ENCODE data around the gene CHRNA1.

Gene CHRNA1

GRCh38 chr2:174805803-174806202 is 41.5 kb upstream of the CHRNA1 start:
- no peak overlapping the region for H3K4me2 ChIP-seq (ENCODE audit: low read length)
- H3K9me2 ChIP-seq (replicated peaks; ENCODE audit: control insufficient read depth, low read length): no peaks in the 10 kb centered on the region
- no peaks in the 10 kb centered on the region for H3K36me3 ChIP-seq (ENCODE audit: control insufficient read depth, low read length)
- no peaks in the 10 kb centered on the region for H3F3A ChIP-seq (ENCODE audit: control insufficient read depth, insufficient read depth)
- no peak for TF ChIP-seq CTCF (IDR thresholded peaks at IDR 0.05; ENCODE audit: low read depth, low read length, poor library complexity, severe bottlenecking)
- no peaks in the 10 kb centered on the region for H3K4me1 ChIP-seq (ENCODE audit: control insufficient read depth, low read length)
- H3K27me3 ChIP-seq (ENCODE audit: control insufficient read depth, low read length): no peaks in the 10 kb centered on the region; the same call in 1 of the 2 replicates
- H3K4me3 ChIP-seq (ENCODE audit: low read length): no peak overlapping the region
- no peaks in the 10 kb centered on the region for H3K79me2 ChIP-seq (ENCODE audit: control insufficient read depth, low read length)
- H4K20me1 ChIP-seq (ENCODE audit: control insufficient read depth, insufficient read depth, low read depth, low read length): no peaks in the 10 kb centered on the region
- H3K9me3 ChIP-seq (ENCODE audit: control insufficient read depth, insufficient read depth, low read length): no peaks in the 10 kb centered on the region
- H3K27ac ChIP-seq (ENCODE audit: low read depth, low read length): no peak overlapping the region

- H3F3A ChIP-seq (ENCODE audit: control insufficient read depth, insufficient read depth): no peaks in the 10 kb centered on the region
- H3K4me3 ChIP-seq (ENCODE audit: low read length): no peak overlapping the region
- H4K20me1 ChIP-seq (ENCODE audit: control insufficient read depth, insufficient read depth, low read depth, low read length): no peaks in the 10 kb centered on the region
- H3K27ac ChIP-seq (ENCODE audit: low read depth, low read length): no peak overlapping the region
- H3K36me3 ChIP-seq (ENCODE audit: control insufficient read depth, low read length): no peaks in the 10 kb centered on the region
- TF ChIP-seq CTCF (IDR thresholded peaks at IDR 0.05; ENCODE audit: low read depth, low read length, poor library complexity, severe bottlenecking) (no peak), EZH2phosphoT487 (IDR thresholded peaks at IDR 0.05; ENCODE audit: borderline replicate concordance, low read length) (no peak)
- no peaks in the 10 kb centered on the region for H3K79me2 ChIP-seq (ENCODE audit: control insufficient read depth, low read length)
- H3K9me2 ChIP-seq (replicated peaks; ENCODE audit: control insufficient read depth, low read length): no peaks in the 10 kb centered on the region
- H3K9me3 ChIP-seq (ENCODE audit: control insufficient read depth, insufficient read depth, low read length): no peaks in the 10 kb centered on the region
- no peaks in the 10 kb centered on the region; the same call in 1 of the 2 replicates for H3K27me3 ChIP-seq (ENCODE audit: control insufficient read depth, low read length)
- H3K4me1 ChIP-seq (ENCODE audit: control insufficient read depth, low read length): no peaks in the 10 kb centered on the region
- no peak overlapping the region for H3K4me2 ChIP-seq (ENCODE audit: low read length)
Measured at GRCh38 chr2:174802459-174802858, 38.2 kb upstream of the CHRNA1 start.

- Histone ChIP-seq H3K27me3 (ENCODE audit: control insufficient read depth, low read length) (no peaks in the 10 kb centered on the region), H3K4me1 (ENCODE audit: control insufficient read depth, low read length) (no peaks in the 10 kb centered on the region), H3K9me2 (replicated peaks; ENCODE audit: control insufficient read depth, low read length) (no peaks in the 10 kb centered on the region), H3K4me3 (ENCODE audit: low read length) (no peak overlapping the region), H3K79me2 (ENCODE audit: control insufficient read depth, low read length) (no peaks in the 10 kb centered on the region), H3K36me3 (ENCODE audit: control insufficient read depth, low read length) (no peaks in the 10 kb centered on the region), H3F3A (ENCODE audit: control insufficient read depth, insufficient read depth) (no peaks in the 10 kb centered on the region), H3K4me2 (ENCODE audit: low read length) (no peak overlapping the region), H4K20me1 (ENCODE audit: control insufficient read depth, insufficient read depth, low read depth, low read length) (no peaks in the 10 kb centered on the region), H3K9me3 (ENCODE audit: control insufficient read depth, insufficient read depth, low read length) (no peaks in the 10 kb centered on the region), H3K27ac (ENCODE audit: low read depth, low read length) (no peak overlapping the region)
- no peak for TF ChIP-seq EZH2phosphoT487 (IDR thresholded peaks at IDR 0.05; ENCODE audit: borderline replicate concordance, low read length)
- TF ChIP-seq CTCF (IDR thresholded peaks at IDR 0.05; ENCODE audit: low read depth, low read length, poor library complexity, severe bottlenecking): no peak
Measured at GRCh38 chr2:174800436-174801205, 36.3 kb upstream of the CHRNA1 start.

Data from DOHH2 (cell line).